Caco-2 (cell line): ENCODE data around the gene HSFX3. TPM values are rescaled to one million over a fixed set of nuclear protein-coding genes. Genes with fewer than 3 reads are reported as not detected.
A peak's percentile ranks its signal among the peaks of the same experiment; 100 is the strongest.

Experiments used
- BruUV-seq: library from RNA; stranded (reverse); fragments of 400-500 nt; replicated peaks from 2 replicates; lab custom pipeline; 2021; lab: Mats Ljungman, UMichigan
- CTCF ChIA-PET: fragments of 300-600 bp; sonication (Branson Sonifier 250); formaldehyde crosslinking; loops from one replicate; lab custom pipeline; 2022; ENCODE audit warnings: antibody characterized with exemption; lab: Charles Lee
- POLR2A ChIA-PET: fragments of 300-600 bp; sonication (Branson Sonifier 250); formaldehyde crosslinking; loops from one replicate; lab custom pipeline; 2022; ENCODE audit warnings: antibody characterized with exemption; lab: Charles Lee
- DNase-seq, 2 experiments: peaks; one replicate each; pipeline versions ENCODE4 v3.0.0 to v3.0.0-alpha.2; 2020 to 2022
- H3K27me3 ChIP-seq: replicated peaks from 2 replicates; pipeline ENCODE4 v1.6.0; 2011; ENCODE audit warnings: low read length; ENCODE audit not compliant: control insufficient read depth, insufficient read depth
- H3K36me3 ChIP-seq: 2 replicates; pipeline ENCODE4 v1.5.1; 2011; ENCODE audit warnings: low read length; ENCODE audit not compliant: control insufficient read depth, insufficient read depth
- H3K4me1 ChIP-seq: fragments of 250-450 bp; sonication (Bioruptor Pico); 2 replicates; pipeline ENCODE4 v1.5.1; 2020; ENCODE audit warnings: mild to moderate bottlenecking
- H3K4me3 ChIP-seq: 2 replicates; pipeline ENCODE4 v1.5.1; 2011; ENCODE audit warnings: low read depth, mild to moderate bottlenecking, control low read depth, low read length
- H3K9me3 ChIP-seq: fragments of 250-450 bp; sonication (Bioruptor Pico); 2 replicates; pipeline ENCODE4 v1.5.1; 2020; ENCODE audit warnings: mild to moderate bottlenecking, moderate library complexity
- H3K27ac Mint-ChIP-seq: one replicate; pipeline ENCODE4 v1.8.0; 2022; ENCODE audit warnings: mixed read lengths; ENCODE audit not compliant: unreplicated experiment
- H3K27me3 Mint-ChIP-seq: one replicate; pipeline ENCODE4 v1.8.0; 2022; ENCODE audit warnings: mixed read lengths; ENCODE audit not compliant: insufficient read depth, unreplicated experiment
- H3K36me3 Mint-ChIP-seq: one replicate; pipeline ENCODE4 v1.8.0; 2022; ENCODE audit warnings: mild to moderate bottlenecking, mixed read lengths; ENCODE audit not compliant: insufficient read depth, unreplicated experiment
- H3K4me1 Mint-ChIP-seq: one replicate; pipeline ENCODE4 v1.8.0; 2022; ENCODE audit warnings: low read depth, mixed read lengths; ENCODE audit not compliant: unreplicated experiment
- H3K4me3 Mint-ChIP-seq: one replicate; pipeline ENCODE4 v1.8.0; 2022; ENCODE audit warnings: mild to moderate bottlenecking, moderate library complexity, mixed read lengths; ENCODE audit not compliant: unreplicated experiment
- H3K9me3 Mint-ChIP-seq: one replicate; pipeline ENCODE4 v1.8.0; 2022; ENCODE audit warnings: mixed read lengths; ENCODE audit not compliant: unreplicated experiment
- intact Hi-C: fragments of 100-400 bp; cut with micrococcal nuclease; formaldehyde crosslinking; loops from one replicate; pipeline ENCODE4 v1.10.0; 2022; ENCODE audit not compliant: unreplicated experiment
- total RNA-seq: library from RNA; stranded (reverse); gene quantifications from 2 replicates; pipeline ENCODE4 v1.2.3, GENCODE V29; 2022
- TF ChIP-seq, protein P1 (sequence below), 2 experiments: fragments of 200-600 bp in 1 of 2; IDR thresholded peaks; 1 replicate in 1 of 2; 2 replicates in 1 of 2; pipeline versions ENCODE4 v1.5.1 to v1.8.0; 2011 to 2022; ENCODE audit warnings: antibody characterized with exemption in 1 of 2, control low read depth in 1 of 2, inconsistent platforms in 1 of 2, low read depth in 1 of 2, low read length in 1 of 2, mild to moderate bottlenecking in 1 of 2, moderate library complexity in 1 of 2; ENCODE audit not compliant: insufficient read depth in 1 of 2, severe bottlenecking in 1 of 2, unreplicated experiment in 1 of 2

Gene HSFX3
- total RNA-seq, 1 experiment from 2014 or later = not detected

DNA sequence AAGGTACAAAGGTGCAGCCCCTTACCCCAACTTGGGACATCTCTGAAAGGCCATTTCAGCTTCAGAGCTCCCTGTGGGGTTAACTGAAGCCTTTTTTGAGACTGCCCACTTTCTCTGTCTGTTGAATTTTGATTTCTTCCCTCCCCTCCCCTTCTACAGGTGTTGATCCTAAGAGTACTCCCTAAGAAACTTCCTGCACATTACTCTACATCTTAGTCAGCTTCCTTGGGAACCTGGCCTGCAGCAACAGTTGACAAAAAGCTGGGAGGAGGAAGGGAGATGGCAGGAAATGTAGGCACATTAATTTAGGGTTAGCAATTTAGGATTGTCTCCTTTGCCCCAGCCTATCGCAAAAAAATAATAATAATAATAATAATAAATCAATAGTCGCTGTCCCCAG, 43.4 kb downstream of the HSFX3 start:
- Histone ChIP-seq H3K36me3 (no peaks in the 10 kb centered on the region), H3K9me3 (no peaks in the 10 kb centered on the region), H3K4me1 (peaks cover 12% of the 10 kb centered on the region), H3K27me3 (no peaks in the 10 kb centered on the region), H3K4me3 (no peak overlapping the region)
- H3K36me3 Mint-ChIP-seq = peaks cover 13% of the 10 kb centered on the region
- no peaks in the 10 kb centered on the region for H3K9me3 Mint-ChIP-seq
- ChIA-PET CTCF (no interaction called here), POLR2A (no interaction called here)
- H3K4me1 Mint-ChIP-seq = peaks cover 16% of the 10 kb centered on the region
- BruUV-seq = no TSS peak
- no peak for DNase-seq
- H3K4me3 Mint-ChIP-seq = no peak overlapping the region
- H3K27me3 Mint-ChIP-seq = no peaks in the 10 kb centered on the region
- no peak overlapping the region for H3K27ac Mint-ChIP-seq
- TF ChIP-seq, protein P1, sequence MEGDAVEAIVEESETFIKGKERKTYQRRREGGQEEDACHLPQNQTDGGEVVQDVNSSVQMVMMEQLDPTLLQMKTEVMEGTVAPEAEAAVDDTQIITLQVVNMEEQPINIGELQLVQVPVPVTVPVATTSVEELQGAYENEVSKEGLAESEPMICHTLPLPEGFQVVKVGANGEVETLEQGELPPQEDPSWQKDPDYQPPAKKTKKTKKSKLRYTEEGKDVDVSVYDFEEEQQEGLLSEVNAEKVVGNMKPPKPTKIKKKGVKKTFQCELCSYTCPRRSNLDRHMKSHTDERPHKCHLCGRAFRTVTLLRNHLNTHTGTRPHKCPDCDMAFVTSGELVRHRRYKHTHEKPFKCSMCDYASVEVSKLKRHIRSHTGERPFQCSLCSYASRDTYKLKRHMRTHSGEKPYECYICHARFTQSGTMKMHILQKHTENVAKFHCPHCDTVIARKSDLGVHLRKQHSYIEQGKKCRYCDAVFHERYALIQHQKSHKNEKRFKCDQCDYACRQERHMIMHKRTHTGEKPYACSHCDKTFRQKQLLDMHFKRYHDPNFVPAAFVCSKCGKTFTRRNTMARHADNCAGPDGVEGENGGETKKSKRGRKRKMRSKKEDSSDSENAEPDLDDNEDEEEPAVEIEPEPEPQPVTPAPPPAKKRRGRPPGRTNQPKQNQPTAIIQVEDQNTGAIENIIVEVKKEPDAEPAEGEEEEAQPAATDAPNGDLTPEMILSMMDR (IDR thresholded peaks at IDR 0.05; ENCODE audit: insufficient read depth in 1 of 2, low read depth in 1 of 2, low read length in 1 of 2, severe bottlenecking in 1 of 2, unreplicated experiment in 1 of 2) = no peak
- intact Hi-C loops = no loop called here

GRCh38 chrX:149505671-149506070, 44.1 kb downstream of the HSFX3 start:
- H3K4me1 Mint-ChIP-seq = peaks cover 13% of the 10 kb centered on the region
- H3K9me3 ChIP-seq = no peaks in the 10 kb centered on the region
- intact Hi-C loops = no loop called here
- TF ChIP-seq, protein P1 (IDR thresholded peaks at IDR 0.05; ENCODE audit: insufficient read depth in 1 of 2, low read depth in 1 of 2, low read length in 1 of 2, severe bottlenecking in 1 of 2, unreplicated experiment in 1 of 2) = no peak
- peak overlapping the region; percentile 21 for H3K27ac Mint-ChIP-seq
- ChIA-PET POLR2A (interaction anchor here (0.5 to 0.6 kb wide), 2 partner anchors 10 to 34 kb away, joined by 4 to 5 read pairs; no protein-coding TSS in a partner anchor), CTCF (interaction anchor here (1.3 kb wide), 1 partner anchor 34 kb away, joined by 7 read pairs; the partner anchor contains the start of gene EOLA1)
- H3K36me3 ChIP-seq = no peaks in the 10 kb centered on the region
- no peaks in the 10 kb centered on the region for H3K27me3 ChIP-seq
- BruUV-seq = no TSS peak
- H3K4me3 Mint-ChIP-seq = peak overlapping the region; percentile 88
- H3K4me3 ChIP-seq = peak overlapping the region; percentile 39; the same call in 1 of the 2 replicates
- H3K27me3 Mint-ChIP-seq = no peaks in the 10 kb centered on the region
- H3K9me3 Mint-ChIP-seq = no peaks in the 10 kb centered on the region
- no peak for DNase-seq
- peaks cover 6% of the 10 kb centered on the region for H3K4me1 ChIP-seq
- peaks cover 16% of the 10 kb centered on the region for H3K36me3 Mint-ChIP-seq

DNA sequence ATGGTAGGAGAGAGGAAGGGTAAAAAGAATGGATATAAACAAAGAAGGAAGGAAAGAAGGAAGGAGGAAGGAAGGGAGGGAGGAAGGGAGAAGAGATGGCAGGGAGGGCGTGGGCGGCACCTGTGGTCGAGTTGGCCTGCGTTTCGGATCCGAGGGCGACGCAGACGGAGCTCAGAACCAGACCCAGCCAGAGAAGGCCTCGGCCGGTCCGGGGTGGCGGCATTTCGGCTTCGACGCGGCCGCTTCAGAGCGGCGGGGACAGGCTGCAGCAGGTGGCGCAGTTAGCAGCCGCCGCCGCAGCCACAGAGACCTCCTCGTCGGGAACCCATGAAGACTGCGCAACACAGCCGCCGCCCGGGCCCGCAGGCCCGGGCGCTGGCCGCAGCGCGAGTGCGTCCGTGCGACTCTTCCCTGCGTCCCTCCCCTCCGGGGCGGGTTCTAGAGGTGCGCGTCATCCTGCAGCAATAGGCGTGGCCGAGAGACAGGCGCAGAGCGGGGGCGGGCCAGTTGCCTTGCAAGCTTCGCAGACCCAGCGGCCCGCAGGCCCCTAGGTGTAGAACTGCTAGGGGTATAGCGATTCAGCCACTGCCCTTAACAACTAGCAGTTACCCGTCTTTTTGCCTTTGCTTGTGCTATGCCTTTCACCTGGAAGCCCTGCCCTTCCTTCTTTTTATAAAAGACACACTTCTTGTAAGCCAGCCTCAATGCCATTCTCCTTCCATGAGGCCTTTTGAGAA, 44.6 kb downstream of the HSFX3 start, which contains the start of gene IDS:
TSS of gene IDS (minus strand) at position 392 of the 737 bp plus-strand sequence. CDS start at position 223, 169 bp downstream.
- CTCF ChIA-PET = interaction anchor here (0.6 to 1.3 kb wide), 2 partner anchors 35 to 376 kb away, joined by 3 to 7 read pairs; partner anchors contain the start of gene EOLA1
- peak; percentile 87 to 88 for DNase-seq

More for the DNA sequence above, 44.6 kb downstream of the HSFX3 start, which contains the start of gene IDS:
- POLR2A ChIA-PET = interaction anchor here (0.5 to 0.7 kb wide), 3 partner anchors 10 to 35 kb away, joined by 4 to 7 read pairs (median 5); partner anchors contain the start of gene EOLA1
- no peaks in the 10 kb centered on the region for H3K36me3 ChIP-seq
- TF ChIP-seq, protein P1 (IDR thresholded peaks at IDR 0.05; ENCODE audit: insufficient read depth in 1 of 2, low read depth in 1 of 2, low read length in 1 of 2, severe bottlenecking in 1 of 2, unreplicated experiment in 1 of 2) = peak in 1 of 2 experiments; percentile 6
- Mint-ChIP-seq H3K4me1 (peaks cover 7% of the 10 kb centered on the region), H3K27ac (peak within 1 kb of the TSS; percentile 21), H3K9me3 (no peaks in the 10 kb centered on the region), H3K4me3 (peak within 1 kb of the TSS; percentile 88), H3K36me3 (peaks cover 16% of the 10 kb centered on the region), H3K27me3 (no peaks in the 10 kb centered on the region)
- peak within 1 kb of the TSS; percentile 39 for H3K4me3 ChIP-seq
- H3K9me3 ChIP-seq = no peaks in the 10 kb centered on the region
- no peaks in the 10 kb centered on the region; the same call in 1 of the 2 replicates for H3K4me1 ChIP-seq
- intact Hi-C loops = no loop called here
- BruUV-seq = no TSS peak
- no peaks in the 10 kb centered on the region for H3K27me3 ChIP-seq
